Neural cell (in vitro differentiated cells): ENCODE measurements around the gene DONSON. TPM values are rescaled to one million over a fixed set of nuclear protein-coding genes. Genes with fewer than 3 reads are reported as not detected.
"Not testable (repeated sequence)": the region's sequence is repeated elsewhere in the genome, so short reads cannot be mapped to it uniquely, and the experiment has no call there.

Source experiments
- H2AFZ ChIP-seq: fragments of 200-600, 300-800 bp; sonication (generic), shearing (Covaris generic); 2 replicates; pipeline ENCODE4 v1.6.0; 2014; ENCODE audit warnings: low read depth, mild to moderate bottlenecking, antibody characterized with exemption, low read length, moderate library complexity
- H3F3A ChIP-seq: fragments of 200-600 bp; shearing (Covaris generic); 2 replicates; pipeline ENCODE4 v1.6.1; 2016; ENCODE audit warnings: mild to moderate bottlenecking, moderate library complexity, mixed read lengths, antibody characterized with exemption, low read length; ENCODE audit not compliant: insufficient read depth, poor library complexity, severe bottlenecking
- H3K27ac ChIP-seq: fragments of 200-600, 300-800 bp; sonication (generic), shearing (Covaris generic); 2 replicates; pipeline ENCODE4 v1.5.1; 2014; ENCODE audit warnings: mild to moderate bottlenecking, low read length, moderate library complexity
- H3K27me3 ChIP-seq: fragments of 300-800, 200-600 bp; sonication (generic), shearing (Covaris generic); 2 replicates; pipeline ENCODE4 v1.6.0; 2014; ENCODE audit warnings: mild to moderate bottlenecking, low read depth, low read length, moderate library complexity; ENCODE audit not compliant: insufficient read depth
- H3K36me3 ChIP-seq: fragments of 300-800, 200-600 bp; sonication (generic), shearing (Covaris generic); 2 replicates; pipeline ENCODE4 v1.5.1; 2014; ENCODE audit warnings: mild to moderate bottlenecking, antibody characterized with exemption, low read length, moderate library complexity; ENCODE audit not compliant: insufficient read depth
- H3K4me2 ChIP-seq: fragments of 300-800, 200-600 bp; sonication (generic), shearing (Covaris generic); 2 replicates; pipeline ENCODE4 v1.6.0; 2014; ENCODE audit warnings: mild to moderate bottlenecking, low read length
- H3K4me3 ChIP-seq: fragments of 300-800, 200-600 bp; sonication (generic), shearing (Covaris generic); 2 replicates; pipeline ENCODE4 v1.5.1; 2014; ENCODE audit warnings: mild to moderate bottlenecking, low read length, moderate library complexity
- H3K79me2 ChIP-seq: fragments of 200-600 bp; shearing (Covaris generic); replicated peaks from 2 replicates; pipeline ENCODE4 v1.6.0; 2014; ENCODE audit warnings: mild to moderate bottlenecking, low read length, moderate library complexity; ENCODE audit not compliant: insufficient read depth
- H3K9ac ChIP-seq: fragments of 300-800, 200-600 bp; sonication (generic), shearing (Covaris generic); 2 replicates; pipeline ENCODE4 v1.6.1; 2016; ENCODE audit warnings: mild to moderate bottlenecking, low read length, mixed read lengths
- H3K9me2 ChIP-seq: fragments of 200-600 bp; shearing (Covaris generic); 2 replicates; pipeline ENCODE4 v1.6.1; 2016; ENCODE audit warnings: mild to moderate bottlenecking, low read length, mixed read lengths; ENCODE audit not compliant: insufficient read depth
- H3K9me3 ChIP-seq: fragments of 200-600, 300-800 bp; sonication (generic), shearing (Covaris generic); 2 replicates; pipeline ENCODE4 v1.6.1; 2016; ENCODE audit warnings: mild to moderate bottlenecking, mixed run types, low read length, moderate library complexity, mixed read lengths
- H4K20me1 ChIP-seq: fragments of 200-600 bp; shearing (Covaris generic); 2 replicates; pipeline ENCODE4 v1.6.1; 2016; ENCODE audit warnings: mild to moderate bottlenecking, mixed run types; ENCODE audit not compliant: insufficient read depth
- CTCF ChIP-seq: fragments of 450-650 bp; IDR thresholded peaks from 2 replicates; pipeline ENCODE4 v1.5.1; 2014; ENCODE audit warnings: antibody characterized with exemption, mild to moderate bottlenecking, moderate library complexity; ENCODE audit not compliant: poor library complexity, severe bottlenecking
- EP300 ChIP-seq: fragments of 450-650 bp; conservative IDR thresholded peaks from 2 replicates; pipeline ENCODE4 v1.6.1; 2014; ENCODE audit warnings: antibody characterized with exemption, mild to moderate bottlenecking, moderate library complexity; ENCODE audit not compliant: poor library complexity, severe bottlenecking
- EZH2 ChIP-seq: fragments of 200-600, 300-800 bp; shearing (Covaris generic), sonication (generic); IDR thresholded peaks from 2 replicates; pipeline ENCODE4 v1.6.1; 2014; ENCODE audit warnings: antibody characterized with exemption, low read length, borderline replicate concordance, mild to moderate bottlenecking; ENCODE audit not compliant: insufficient read depth, poor library complexity, severe bottlenecking
- MXI1 ChIP-seq: fragments of 450-650 bp; conservative IDR thresholded peaks from 2 replicates; pipeline ENCODE4 v1.6.1; 2014; ENCODE audit warnings: antibody characterized with exemption, mild to moderate bottlenecking; ENCODE audit not compliant: poor library complexity, severe bottlenecking
- POLR2AphosphoS5 ChIP-seq: IDR thresholded peaks from 2 replicates; pipeline ENCODE4 v1.6.1; 2012
- RAD21 ChIP-seq: fragments of 450-650 bp; conservative IDR thresholded peaks from 2 replicates; pipeline ENCODE4 v1.6.1; 2014; ENCODE audit warnings: antibody characterized with exemption, mild to moderate bottlenecking, moderate library complexity
- REST ChIP-seq: IDR thresholded peaks from 2 replicates; pipeline ENCODE4 v1.6.1; 2012; ENCODE audit warnings: borderline replicate concordance
- SMC3 ChIP-seq: fragments of 450-650 bp; conservative IDR thresholded peaks from 2 replicates; pipeline ENCODE4 v1.6.1; 2014; ENCODE audit warnings: antibody characterized with exemption, mild to moderate bottlenecking, moderate library complexity; ENCODE audit not compliant: poor library complexity
- TAF1 ChIP-seq: IDR thresholded peaks from 2 replicates; pipeline ENCODE4 v1.6.1; 2012; ENCODE audit warnings: low read depth
- polyA plus RNA-seq: library from polyadenylated mRNA; depleted of rRNA; stranded (reverse); fragments of >200 nt; gene quantifications from 2 replicates; pipeline ENCODE4 v1.2.3, GENCODE V29; 2014

DONSON gene
- polyA plus RNA-seq, 1 donor from 2014 or later, result 46.2 TPM

GRCh38 chr21:33618407-33618806 lies 29.9 kb upstream of the DONSON start:
- no peaks in the 10 kb centered on the region for H3F3A ChIP-seq
- TF ChIP-seq RAD21, result no peak
- TF ChIP-seq TAF1, result no peak
- TF ChIP-seq SMC3, result no peak
- no peak for TF ChIP-seq CTCF
- no peak for TF ChIP-seq EZH2
- TF ChIP-seq EP300, result no peak
- TF ChIP-seq MXI1, result no peak
- no peak for TF ChIP-seq REST
- TF ChIP-seq POLR2AphosphoS5, result no peak
- H4K20me1 ChIP-seq, result no peaks in the 10 kb centered on the region
- H3K9me3 ChIP-seq, result no peaks in the 10 kb centered on the region
- no peaks in the 10 kb centered on the region for H3K9me2 ChIP-seq
- H3K9ac ChIP-seq, result no peak overlapping the region
- H3K79me2 ChIP-seq, result no peaks in the 10 kb centered on the region
- H3K36me3 ChIP-seq, result peaks cover 9% of the 10 kb centered on the region
- no peak overlapping the region for H3K27ac ChIP-seq
- no peaks in the 10 kb centered on the region for H3K27me3 ChIP-seq
- H3K4me3 ChIP-seq, result no peak overlapping the region
- no peak overlapping the region for H3K4me2 ChIP-seq
- H2AFZ ChIP-seq, result no peak overlapping the region

- H3K27me3 ChIP-seq, H4K20me1 ChIP-seq, H3K9ac ChIP-seq, H3K4me3 ChIP-seq, H3K9me2 ChIP-seq, H3F3A ChIP-seq, H3K79me2 ChIP-seq, H3K9me3 ChIP-seq, H3K4me2 ChIP-seq, H2AFZ ChIP-seq, H3K27ac ChIP-seq: not testable (repeated sequence)
- peaks cover 11% of the 10 kb centered on the region for H3K36me3 ChIP-seq
Measured at GRCh38 chr21:33617565-33617964, 29.1 kb upstream of the DONSON start.
